Measurements from ENCODE around the gene MTMR6. TPM values are rescaled to one million over a fixed set of nuclear protein-coding genes. Genes with fewer than 3 reads are reported as not detected.

MTMR6 gene
- total RNA-seq, 4 donors from 2014 or later = 19.9 to 28.4 (median 23.6) TPM

GRCh38 chr13:25302121-25302520, 14.8 kb upstream of the MTMR6 start:
- peak overlapping the region; percentile 92 to 98 (median 94) for H3K27ac ChIP-seq (replicated peaks in 1 of 4)
- H3K4me1 ChIP-seq = peaks cover 18 to 40% (median 30%) of the 10 kb centered on the region in 4 donors
- H3K36me3 ChIP-seq = peaks cover 0 to 7% (median 2%) of the 10 kb centered on the region in 4 donors
- 5% methylated on average over 7 of the region's 7 CpGs for WGBS
- H3K4me3 ChIP-seq = peak overlapping the region; percentile 74 to 86 (median 82)
- DNase-seq (ENCODE audit: extremely low spot score) = no peak
- intact Hi-C loops (cut with DNase I) = no loop called here
- no peaks in the 10 kb centered on the region for H3K27me3 ChIP-seq
- H3K9me3 ChIP-seq = no peaks in the 10 kb centered on the region
- TF ChIP-seq CTCF (IDR thresholded peaks at IDR 0.05) (no peak), EP300 (IDR thresholded peaks at IDR 0.05) (no peak), POLR2A (IDR thresholded peaks at IDR 0.05; ENCODE audit: low read depth) (no peak), POLR2AphosphoS5 (IDR thresholded peaks at IDR 0.05) (no peak)

- intact Hi-C loops (cut with DNase I) = no loop called here
Measured at GRCh38 chr13:25301347-25302113, 14.2 kb upstream of the MTMR6 start, which contains the start of gene NUP58. Gene NUP58, plus strand, starts transcription at chr13:25301625. Its CDS starts 149 bp downstream, at chr13:25301774.

GRCh38 chr13:25300861-25301346, 13.6 kb upstream of the MTMR6 start:
- WGBS = 30% methylated on average over 14 of the region's 33 CpGs
- H3K4me1 ChIP-seq = peaks cover 18 to 40% (median 24%) of the 10 kb centered on the region in 4 donors
- H3K36me3 ChIP-seq = peaks cover 0 to 7% (median 2%) of the 10 kb centered on the region in 4 donors
- peaks cover 0 to 6% (median 0%) of the 10 kb centered on the region in 4 donors for H3K27me3 ChIP-seq
- H3K9me3 ChIP-seq = no peaks in the 10 kb centered on the region
- intact Hi-C loops (cut with DNase I) = no loop called here
- no peak for TF ChIP-seq POLR2A (IDR thresholded peaks at IDR 0.05; ENCODE audit: low read depth)
- no peak for TF ChIP-seq CTCF (IDR thresholded peaks at IDR 0.05)
- peak overlapping the region; percentile 92 to 98 (median 94) for H3K27ac ChIP-seq (replicated peaks in 1 of 4)
- DNase-seq (ENCODE audit: extremely low spot score) = no peak
- peak overlapping the region; percentile 74 to 86 (median 82) for H3K4me3 ChIP-seq

More at GRCh38 chr13:25301347-25302113, 14.2 kb upstream of the MTMR6 start, which contains the start of gene NUP58:
- Histone ChIP-seq H3K4me1 (peaks cover 18 to 40% (median 27%) of the 10 kb centered on the region in 4 donors), H3K27ac (replicated peaks in 1 of 4) (peak within 1 kb of the TSS; percentile 92 to 98 (median 94)), H3K27me3 (peaks cover 0 to 5% (median 0%) of the 10 kb centered on the region in 4 donors), H3K36me3 (peaks cover 0 to 7% (median 2%) of the 10 kb centered on the region in 4 donors), H3K4me3 (peak within 1 kb of the TSS; percentile 74 to 86 (median 82)), H3K9me3 (no peaks in the 10 kb centered on the region)
- TF ChIP-seq POLR2A (IDR thresholded peaks at IDR 0.05; ENCODE audit: low read depth) (peak; percentile 61), EP300 (IDR thresholded peaks at IDR 0.05) (no peak), CTCF (IDR thresholded peaks at IDR 0.05) (peak in 1 of 3 experiments; percentile 43), POLR2AphosphoS5 (IDR thresholded peaks at IDR 0.05) (peak; percentile 97 to 99)
- under 1% methylated on average over 21 of the region's 64 CpGs for WGBS
- DNase-seq (ENCODE audit: extremely low spot score) = peak; percentile 98

- WGBS = 82% methylated on average over 3 of the region's 3 CpGs
- no peak for DNase-seq (ENCODE audit: extremely low spot score)
- Histone ChIP-seq H3K4me1 (peaks cover 1 to 4% (median 2%) of the 10 kb centered on the region in 4 donors), H3K27ac (replicated peaks in 1 of 4) (no peak overlapping the region), H3K9me3 (no peaks in the 10 kb centered on the region), H3K27me3 (peaks cover 0 to 10% (median 0%) of the 10 kb centered on the region in 4 donors), H3K4me3 (no peak overlapping the region), H3K36me3 (no peaks in the 10 kb centered on the region)
- no peak for TF ChIP-seq CTCF (IDR thresholded peaks at IDR 0.05)
- no peak for TF ChIP-seq POLR2AphosphoS5 (IDR thresholded peaks at IDR 0.05)
- TF ChIP-seq POLR2A (IDR thresholded peaks at IDR 0.05; ENCODE audit: low read depth) = no peak
- TF ChIP-seq EP300 (IDR thresholded peaks at IDR 0.05) = no peak
- intact Hi-C loops (cut with DNase I) = no loop called here
Measured at GRCh38 chr13:25295701-25296100, 8.4 kb upstream of the MTMR6 start.
